COR-L47 (cell line): ENCODE results near the gene SLAMF7.

Experiments
- DNase-seq: peaks from one replicate; lab custom pipeline; 2025; lab: John Stamatoyannopoulos, UW

SLAMF7 gene

DNA sequence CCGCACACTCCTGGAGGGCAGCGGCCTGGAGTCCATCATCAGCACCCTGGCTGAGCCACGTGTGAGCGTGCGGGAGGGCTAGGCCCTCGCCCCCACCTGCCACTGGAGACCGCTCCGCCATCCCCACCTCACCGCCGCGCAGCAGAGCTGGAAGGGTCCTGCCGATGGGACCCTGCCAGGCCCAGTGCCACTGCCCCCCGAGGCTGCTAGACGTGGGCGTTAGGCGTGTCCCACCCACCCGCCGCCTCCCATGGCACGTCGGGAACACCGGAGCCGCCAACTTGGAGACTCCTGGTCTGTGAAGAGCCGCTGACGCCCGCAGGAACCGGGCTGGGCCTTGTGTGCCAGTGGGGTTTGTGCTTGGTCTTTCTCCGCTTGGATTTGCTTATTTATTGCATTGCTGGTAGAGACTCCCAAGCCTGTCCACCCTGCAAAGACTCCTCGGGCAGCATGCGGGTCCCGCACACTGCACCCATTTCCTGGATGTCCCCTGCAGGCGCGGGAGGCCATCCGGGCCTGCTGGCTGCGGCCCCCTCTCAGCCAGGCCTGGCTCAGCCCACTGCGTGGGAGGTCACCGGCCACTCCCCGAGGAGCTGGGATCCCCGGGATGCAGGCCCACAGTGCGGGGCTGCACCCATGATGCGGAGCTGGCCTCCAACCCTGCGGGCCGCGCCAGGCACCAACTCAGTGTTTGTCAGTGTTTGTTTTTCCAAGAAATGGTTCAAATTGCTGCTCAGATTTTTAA is 63.0 kb downstream of the SLAMF7 start:
- no peak for DNase-seq
